ENCODE measurements around the gene EXOC4.

Gene EXOC4

GRCh38 chr7:133554330-133554729 lies 301.5 kb downstream of the EXOC4 start:
- no peak overlapping the region for H3K4me2 ChIP-seq (ENCODE audit: low read length)
- no peaks in the 10 kb centered on the region for H3K4me1 ChIP-seq (ENCODE audit: control insufficient read depth, low read depth, low read length)
- H2AK5ac ChIP-seq (ENCODE audit: low read length), result no peak overlapping the region
- H4K8ac ChIP-seq (ENCODE audit: low read depth, low read length), result no peak overlapping the region
- no peaks in the 10 kb centered on the region for H3K79me2 ChIP-seq (ENCODE audit: control insufficient read depth, insufficient read depth, low read length)
- DNase-seq, result no peak
- no peak overlapping the region for H3K18ac ChIP-seq (ENCODE audit: low read length)
- no peak overlapping the region for H4K5ac ChIP-seq (ENCODE audit: low read length)
- no peaks in the 10 kb centered on the region for H3K36me3 ChIP-seq (ENCODE audit: control insufficient read depth, insufficient read depth, low read length)
- H3K4me3 ChIP-seq (ENCODE audit: low read length), result no peak overlapping the region
- H3K27me3 ChIP-seq (ENCODE audit: insufficient read depth, low read length, poor library complexity), result no peaks in the 10 kb centered on the region
- WGBS (ENCODE audit: extremely low coverage, insufficient coverage, low lambda C conversion rate), result no CpG with 5 or more reads among the region's 2 CpGs
- H3K79me1 ChIP-seq (ENCODE audit: low read length), result no peaks in the 10 kb centered on the region
- H2BK15ac ChIP-seq (replicated peaks; ENCODE audit: low read depth), result no peak overlapping the region
- H3K9ac ChIP-seq (ENCODE audit: low read length), result no peak overlapping the region
- no peak overlapping the region for H3K27ac ChIP-seq (ENCODE audit: low read depth, low read length)
- no peak overlapping the region for H3K56ac ChIP-seq (ENCODE audit: low read length)
- no peak overlapping the region for H2BK5ac ChIP-seq (ENCODE audit: low read length)
- no peak overlapping the region for H2BK120ac ChIP-seq (ENCODE audit: low read depth, low read length)
- H3K4ac ChIP-seq (ENCODE audit: low read depth, low read length), result no peak overlapping the region
- no peak overlapping the region for H3K23ac ChIP-seq (ENCODE audit: low read length)

- H3K4me1 ChIP-seq (ENCODE audit: control insufficient read depth, low read depth, low read length), result no peaks in the 10 kb centered on the region
- H3K27ac ChIP-seq (ENCODE audit: low read depth, low read length), result no peak overlapping the region
- H3K27me3 ChIP-seq (ENCODE audit: insufficient read depth, low read length, poor library complexity), result no peaks in the 10 kb centered on the region
- no peak overlapping the region for H3K4me3 ChIP-seq (ENCODE audit: low read length)
- no peaks in the 10 kb centered on the region for H3K79me1 ChIP-seq (ENCODE audit: low read length)
- WGBS (ENCODE audit: extremely low coverage, insufficient coverage, low lambda C conversion rate), result no CpG with 5 or more reads among the region's 2 CpGs
- H3K79me2 ChIP-seq (ENCODE audit: control insufficient read depth, insufficient read depth, low read length), result no peaks in the 10 kb centered on the region
- no peak overlapping the region for H3K9ac ChIP-seq (ENCODE audit: low read length)
- no peak overlapping the region for H3K4ac ChIP-seq (ENCODE audit: low read depth, low read length)
- no peak overlapping the region for H3K18ac ChIP-seq (ENCODE audit: low read length)
- no peak overlapping the region for H3K56ac ChIP-seq (ENCODE audit: low read length)
- H3K36me3 ChIP-seq (ENCODE audit: control insufficient read depth, insufficient read depth, low read length), result no peaks in the 10 kb centered on the region
- no peak overlapping the region for H3K23ac ChIP-seq (ENCODE audit: low read length)
- H4K8ac ChIP-seq (ENCODE audit: low read depth, low read length), result no peak overlapping the region
- H3K4me2 ChIP-seq (ENCODE audit: low read length), result no peak overlapping the region
- H2BK15ac ChIP-seq (replicated peaks; ENCODE audit: low read depth), result no peak overlapping the region
- no peak overlapping the region for H2BK5ac ChIP-seq (ENCODE audit: low read length)
- no peak overlapping the region for H2BK120ac ChIP-seq (ENCODE audit: low read depth, low read length)
- no peak overlapping the region for H2AK5ac ChIP-seq (ENCODE audit: low read length)
- no peak for DNase-seq
- H4K5ac ChIP-seq (ENCODE audit: low read length), result no peak overlapping the region
Measured at GRCh38 chr7:133556048-133556447, 303.2 kb downstream of the EXOC4 start.

- Histone ChIP-seq H3K4ac (ENCODE audit: low read depth, low read length) (no peak overlapping the region), H3K4me3 (ENCODE audit: low read length) (no peak overlapping the region), H4K8ac (ENCODE audit: low read depth, low read length) (no peak overlapping the region), H3K79me2 (ENCODE audit: control insufficient read depth, insufficient read depth, low read length) (no peaks in the 10 kb centered on the region), H3K23ac (ENCODE audit: low read length) (no peak overlapping the region), H3K79me1 (ENCODE audit: low read length) (no peaks in the 10 kb centered on the region), H2BK5ac (ENCODE audit: low read length) (no peak overlapping the region), H3K27me3 (ENCODE audit: insufficient read depth, low read length, poor library complexity) (no peaks in the 10 kb centered on the region), H3K56ac (ENCODE audit: low read length) (no peak overlapping the region), H2BK120ac (ENCODE audit: low read depth, low read length) (no peak overlapping the region), H3K36me3 (ENCODE audit: control insufficient read depth, insufficient read depth, low read length) (no peaks in the 10 kb centered on the region), H3K27ac (ENCODE audit: low read depth, low read length) (no peak overlapping the region), H3K4me2 (ENCODE audit: low read length) (no peak overlapping the region), H4K5ac (ENCODE audit: low read length) (no peak overlapping the region), H2BK15ac (replicated peaks; ENCODE audit: low read depth) (no peak overlapping the region), H3K4me1 (ENCODE audit: control insufficient read depth, low read depth, low read length) (no peaks in the 10 kb centered on the region), H2AK5ac (ENCODE audit: low read length) (no peak overlapping the region), H3K18ac (ENCODE audit: low read length) (no peak overlapping the region), H3K9ac (ENCODE audit: low read length) (no peak overlapping the region)
- no CpG with 5 or more reads among the region's 6 CpGs for WGBS (ENCODE audit: extremely low coverage, insufficient coverage, low lambda C conversion rate)
- DNase-seq, result no peak
Measured at GRCh38 chr7:133556553-133556952, 303.7 kb downstream of the EXOC4 start.

GRCh38 chr7:133560900-133561299 lies 308.0 kb downstream of the EXOC4 start:
- H3K4ac ChIP-seq (ENCODE audit: low read depth, low read length), result no peak overlapping the region
- H3K56ac ChIP-seq (ENCODE audit: low read length), result no peak overlapping the region
- no peaks in the 10 kb centered on the region for H3K79me1 ChIP-seq (ENCODE audit: low read length)
- no peak overlapping the region for H4K8ac ChIP-seq (ENCODE audit: low read depth, low read length)
- no peaks in the 10 kb centered on the region for H3K36me3 ChIP-seq (ENCODE audit: control insufficient read depth, insufficient read depth, low read length)
- H3K4me2 ChIP-seq (ENCODE audit: low read length), result no peak overlapping the region
- no peaks in the 10 kb centered on the region for H3K27me3 ChIP-seq (ENCODE audit: insufficient read depth, low read length, poor library complexity)
- no peak overlapping the region for H3K9ac ChIP-seq (ENCODE audit: low read length)
- no peak overlapping the region for H2AK5ac ChIP-seq (ENCODE audit: low read length)
- H2BK5ac ChIP-seq (ENCODE audit: low read length), result no peak overlapping the region
- no peak overlapping the region for H3K4me3 ChIP-seq (ENCODE audit: low read length)
- WGBS (ENCODE audit: extremely low coverage, insufficient coverage, low lambda C conversion rate), result no CpG with 5 or more reads among the region's 2 CpGs
- no peak overlapping the region for H4K5ac ChIP-seq (ENCODE audit: low read length)
- no peaks in the 10 kb centered on the region for H3K4me1 ChIP-seq (ENCODE audit: control insufficient read depth, low read depth, low read length)
- H2BK120ac ChIP-seq (ENCODE audit: low read depth, low read length), result no peak overlapping the region
- H3K27ac ChIP-seq (ENCODE audit: low read depth, low read length), result no peak overlapping the region
- no peak overlapping the region for H3K18ac ChIP-seq (ENCODE audit: low read length)
- no peak overlapping the region for H2BK15ac ChIP-seq (replicated peaks; ENCODE audit: low read depth)
- H3K23ac ChIP-seq (ENCODE audit: low read length), result no peak overlapping the region
- no peaks in the 10 kb centered on the region for H3K79me2 ChIP-seq (ENCODE audit: control insufficient read depth, insufficient read depth, low read length)
- DNase-seq, result no peak

- H3K4me2 ChIP-seq (ENCODE audit: low read length), result no peak overlapping the region
- no peaks in the 10 kb centered on the region for H3K4me1 ChIP-seq (ENCODE audit: control insufficient read depth, low read depth, low read length)
- H3K27ac ChIP-seq (ENCODE audit: low read depth, low read length), result no peak overlapping the region
- no peaks in the 10 kb centered on the region for H3K79me2 ChIP-seq (ENCODE audit: control insufficient read depth, insufficient read depth, low read length)
- H3K23ac ChIP-seq (ENCODE audit: low read length), result no peak overlapping the region
- H2BK5ac ChIP-seq (ENCODE audit: low read length), result no peak overlapping the region
- H3K79me1 ChIP-seq (ENCODE audit: low read length), result no peaks in the 10 kb centered on the region
- DNase-seq, result no peak
- no peaks in the 10 kb centered on the region for H3K27me3 ChIP-seq (ENCODE audit: insufficient read depth, low read length, poor library complexity)
- H4K8ac ChIP-seq (ENCODE audit: low read depth, low read length), result no peak overlapping the region
- H4K5ac ChIP-seq (ENCODE audit: low read length), result no peak overlapping the region
- no peak overlapping the region for H3K18ac ChIP-seq (ENCODE audit: low read length)
- no peak overlapping the region for H3K56ac ChIP-seq (ENCODE audit: low read length)
- no peak overlapping the region for H2AK5ac ChIP-seq (ENCODE audit: low read length)
- no peak overlapping the region for H2BK120ac ChIP-seq (ENCODE audit: low read depth, low read length)
- no peak overlapping the region for H3K4me3 ChIP-seq (ENCODE audit: low read length)
- H2BK15ac ChIP-seq (replicated peaks; ENCODE audit: low read depth), result no peak overlapping the region
- H3K9ac ChIP-seq (ENCODE audit: low read length), result no peak overlapping the region
- no peak overlapping the region for H3K4ac ChIP-seq (ENCODE audit: low read depth, low read length)
- H3K36me3 ChIP-seq (ENCODE audit: control insufficient read depth, insufficient read depth, low read length), result no peaks in the 10 kb centered on the region
- no CpG with 5 or more reads among the region's 3 CpGs for WGBS (ENCODE audit: extremely low coverage, insufficient coverage, low lambda C conversion rate)
Measured at GRCh38 chr7:133561396-133561795, 308.5 kb downstream of the EXOC4 start.

- Histone ChIP-seq H3K4ac (ENCODE audit: low read depth, low read length) (no peak overlapping the region), H4K5ac (ENCODE audit: low read length) (no peak overlapping the region), H3K9ac (ENCODE audit: low read length) (no peak overlapping the region), H3K4me3 (ENCODE audit: low read length) (no peak overlapping the region), H3K4me1 (ENCODE audit: control insufficient read depth, low read depth, low read length) (no peaks in the 10 kb centered on the region), H2BK5ac (ENCODE audit: low read length) (no peak overlapping the region), H3K27ac (ENCODE audit: low read depth, low read length) (no peak overlapping the region), H3K79me1 (ENCODE audit: low read length) (no peaks in the 10 kb centered on the region), H2BK120ac (ENCODE audit: low read depth, low read length) (no peak overlapping the region), H3K79me2 (ENCODE audit: control insufficient read depth, insufficient read depth, low read length) (no peaks in the 10 kb centered on the region), H3K27me3 (ENCODE audit: insufficient read depth, low read length, poor library complexity) (no peaks in the 10 kb centered on the region), H2AK5ac (ENCODE audit: low read length) (no peak overlapping the region), H3K56ac (ENCODE audit: low read length) (no peak overlapping the region), H3K18ac (ENCODE audit: low read length) (no peak overlapping the region), H3K4me2 (ENCODE audit: low read length) (no peak overlapping the region), H4K8ac (ENCODE audit: low read depth, low read length) (no peak overlapping the region), H2BK15ac (replicated peaks; ENCODE audit: low read depth) (no peak overlapping the region), H3K36me3 (ENCODE audit: control insufficient read depth, insufficient read depth, low read length) (no peaks in the 10 kb centered on the region), H3K23ac (ENCODE audit: low read length) (no peak overlapping the region)
- no peak for DNase-seq
- no CpG with 5 or more reads among the region's 4 CpGs for WGBS (ENCODE audit: extremely low coverage, insufficient coverage, low lambda C conversion rate)
Measured at GRCh38 chr7:133562621-133563020, 309.7 kb downstream of the EXOC4 start.
